K562 (cell line): ENCODE data around the gene NET1. TPM values are rescaled to one million over a fixed set of nuclear protein-coding genes. Genes with fewer than 3 reads are reported as not detected.

Experiments
- BRD4 ChIP-seq: fragments of 200-600 bp; sonication (generic); IDR thresholded peaks from 2 replicates; pipeline ENCODE4 v1.6.1; 2017; ENCODE audit warnings: inconsistent platforms
- C11orf30 ChIP-seq: fragments of 450-650 bp; IDR thresholded peaks from 2 replicates; pipeline ENCODE4 v1.6.1; 2016; ENCODE audit warnings: low read depth, mild to moderate bottlenecking
- CCNT2 ChIP-seq: IDR thresholded peaks from 2 replicates; pipeline ENCODE4 v1.6.1; 2011; ENCODE audit warnings: borderline replicate concordance, low read depth, mild to moderate bottlenecking, moderate library complexity, mixed read lengths, low read length; ENCODE audit not compliant: insufficient read length; ENCODE audit errors: extremely low read depth
- GTF2F1 ChIP-seq: IDR thresholded peaks from 2 replicates; pipeline ENCODE4 v1.6.1; 2011; ENCODE audit warnings: low read depth, low read length, improper control_type of control experiment
- HMG20A ChIP-seq: fragments of 450-650 bp; formaldehyde crosslinking; conservative IDR thresholded peaks from 2 replicates; pipeline ENCODE4 v1.4.0; 2020; ENCODE audit warnings: mild to moderate bottlenecking, mixed read lengths
- MECOM ChIP-seq: fragments of 250-450 bp; sonication (Bioruptor Pico); IDR thresholded peaks from 2 replicates; pipeline ENCODE4 v1.8.0; 2022; ENCODE audit warnings: inconsistent platforms
- MYC ChIP-seq, 2 experiments: fragments of 250-450 bp in 1 of 2; sonication (Bioruptor Pico) in 1 of 2; IDR thresholded peaks; 2 replicates each; pipeline versions ENCODE4 v1.5.1 to v1.6.1; 2012 to 2021; ENCODE audit warnings: low read depth in 2 of 2, borderline replicate concordance in 1 of 2, improper control_type of control experiment in 1 of 2, low read length in 1 of 2, mild to moderate bottlenecking in 1 of 2, moderate library complexity in 1 of 2
- RUNX1 ChIP-seq: sonication (generic); IDR thresholded peaks from 2 replicates; pipeline ENCODE4 v1.6.1; 2016; ENCODE audit warnings: antibody characterized with exemption, low read depth
- SMARCB1 ChIP-seq: IDR thresholded peaks from 2 replicates; pipeline ENCODE4 v1.6.1; 2011; ENCODE audit warnings: improper control_type of control experiment, low read depth; ENCODE audit not compliant: insufficient read length
- SNRNP70 ChIP-seq: fragments of 200-400 bp; formaldehyde crosslinking; optimal IDR thresholded peaks from 2 replicates; pipeline ENCODE3; 2017; ENCODE audit warnings: low read depth, low read length
- TOE1 ChIP-seq, 2 experiments: fragments of 450-650 bp in 1 of 2; sonication (generic) in 1 of 2; formaldehyde crosslinking in 1 of 2; IDR thresholded peaks; 2 replicates each; pipeline versions ENCODE4 v1.7.1 to v1.8.0; 2016 to 2022; ENCODE audit warnings: borderline replicate concordance in 2 of 2, mild to moderate bottlenecking in 2 of 2, antibody characterized with exemption in 1 of 2, inconsistent platforms in 1 of 2, low read depth in 1 of 2, missing genetic modification reagents in 1 of 2, moderate library complexity in 1 of 2
- ZBTB1 ChIP-seq: sonication (generic); formaldehyde crosslinking; IDR thresholded peaks from 2 replicates; pipeline ENCODE4 v1.8.1; 2023; ENCODE audit warnings: missing genetic modification reagents, low read depth, mild to moderate bottlenecking, borderline replicate concordance
- ZNF140 ChIP-seq: fragments of 250-450 bp; sonication (Bioruptor Pico); IDR thresholded peaks from 2 replicates; pipeline ENCODE4 v1.8.0; 2021; ENCODE audit warnings: moderate library complexity, mild to moderate bottlenecking, inconsistent platforms
- ZNF717 ChIP-seq: fragments of 250-450 bp; sonication (Bioruptor Pico); IDR thresholded peaks from 2 replicates; pipeline ENCODE4 v1.5.0; 2021
- polyA plus RNA-seq, 8 experiments: library from polyadenylated mRNA; depleted of rRNA in 4 of 8; stranded (reverse) in 5 of 8; unstranded in 3 of 8; fragments of >200 nt; fragmentation: Nextera tagmentation in 2 of 8; fragmentation: Illumina TruSeq in 1 of 8; extraction: Ambion mirVana in 2 of 8; extraction: Trizol in 1 of 8; gene quantifications; 2 replicates each; pipeline versions ENCODE4 v1.2.1 to v1.2.3, GENCODE V29; 2011 to 2014; ENCODE audit warnings: inconsistent platforms in 1 of 8, missing spikeins in 1 of 8
- total RNA-seq, 7 experiments: library from RNA; depleted of rRNA in 6 of 7; stranded (reverse); fragments of >200 nt in 6 of 7; fragmentation: Illumina TruSeq in 2 of 7; extraction: Trizol in 2 of 7; gene quantifications; 2 replicates each; pipeline versions ENCODE4 v1.2.1 to v1.2.3, GENCODE V29; 2011 to 2021; ENCODE audit warnings: low replicate concordance in 1 of 7
- TF ChIP-seq, protein P1 (sequence below), 2 experiments: fragments of 450-650 bp; IDR thresholded peaks; 2 replicates each; pipeline ENCODE4 v1.6.1; 2018; ENCODE audit warnings: mild to moderate bottlenecking in 2 of 2, low read depth in 1 of 2; ENCODE audit not compliant: partially characterized antibody in 2 of 2
- TF ChIP-seq, protein P2 (sequence below): fragments of 450-650 bp; formaldehyde crosslinking; IDR thresholded peaks from 2 replicates; pipeline ENCODE4 v1.4.0; 2022; ENCODE audit warnings: missing genetic modification characterization
- TF ChIP-seq, protein P3 (sequence below), 2 experiments: IDR thresholded peaks; 2 replicates each; pipeline ENCODE4 v1.6.1; 2011; ENCODE audit warnings: borderline replicate concordance in 1 of 2, control low read depth in 1 of 2, low read depth in 1 of 2, low read length in 1 of 2, mild to moderate bottlenecking in 1 of 2, mixed read lengths in 1 of 2, moderate library complexity in 1 of 2; ENCODE audit not compliant: insufficient read depth in 1 of 2, insufficient read length in 1 of 2, poor library complexity in 1 of 2, severe bottlenecking in 1 of 2; ENCODE audit errors: extremely low read depth in 1 of 2
- TF ChIP-seq, protein P4 (sequence below): IDR thresholded peaks from 2 replicates; pipeline ENCODE4 v1.6.1; 2014; ENCODE audit warnings: antibody characterized with exemption

The NET1 gene
- total and polyA plus RNA-seq, 9 of the 15 experiments (the other 6 are each of a cell fraction or from before 2014, with no cell fraction given) = 47.4 to 258 (median 106) TPM

DNA sequence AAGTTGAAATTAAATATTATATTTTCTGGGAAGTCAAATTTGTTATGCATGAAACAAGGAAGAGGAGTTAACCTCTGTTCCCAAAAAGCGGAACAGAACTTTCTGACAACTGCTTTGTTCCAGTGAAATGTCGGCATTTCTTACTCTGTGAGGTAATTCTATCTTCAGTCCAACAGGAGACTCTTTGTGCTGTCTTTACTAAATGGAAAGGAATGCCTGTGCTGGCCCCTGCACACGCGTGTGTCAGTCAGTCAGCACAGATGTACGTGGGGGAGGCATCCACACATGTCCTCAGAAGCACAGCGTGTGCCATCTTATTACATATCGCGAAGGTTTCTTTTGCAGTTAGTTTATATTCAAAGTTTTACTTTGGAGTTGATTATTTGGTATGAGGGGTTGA, 37.5 kb downstream of the NET1 start (continued):
- TF ChIP-seq C11orf30 (no peak), MYC (IDR thresholded peaks at IDR 0.05; ENCODE audit: low read depth, low read length) (peak; percentile 61; the same call in 1 of the 2 replicates), MYC (CRISPR knock-in tag; IDR thresholded peaks at IDR 0.05; ENCODE audit: borderline replicate concordance, low read depth) (no peak), MECOM (CRISPR knock-in tag) (0 out of 2 replicates have a peak, but pooled peaks have one; percentile 47), SMARCB1 (peak; percentile 22), BRD4 (no peak), GTF2F1 (no peak), CCNT2 (no peak), HMG20A (CRISPR knock-in tag) (no peak), ZNF717 (CRISPR knock-in tag) (no peak), ZBTB1 (no peak), RUNX1 (no peak), ZNF140 (no peak), SNRNP70 (no peak), TOE1 (IDR thresholded peaks at IDR 0.05; ENCODE audit: borderline replicate concordance) (no peak), TOE1 (CRISPR knock-in tag; IDR thresholded peaks at IDR 0.05; ENCODE audit: borderline replicate concordance, low read depth) (no peak)
- TF ChIP-seq, protein P1, sequence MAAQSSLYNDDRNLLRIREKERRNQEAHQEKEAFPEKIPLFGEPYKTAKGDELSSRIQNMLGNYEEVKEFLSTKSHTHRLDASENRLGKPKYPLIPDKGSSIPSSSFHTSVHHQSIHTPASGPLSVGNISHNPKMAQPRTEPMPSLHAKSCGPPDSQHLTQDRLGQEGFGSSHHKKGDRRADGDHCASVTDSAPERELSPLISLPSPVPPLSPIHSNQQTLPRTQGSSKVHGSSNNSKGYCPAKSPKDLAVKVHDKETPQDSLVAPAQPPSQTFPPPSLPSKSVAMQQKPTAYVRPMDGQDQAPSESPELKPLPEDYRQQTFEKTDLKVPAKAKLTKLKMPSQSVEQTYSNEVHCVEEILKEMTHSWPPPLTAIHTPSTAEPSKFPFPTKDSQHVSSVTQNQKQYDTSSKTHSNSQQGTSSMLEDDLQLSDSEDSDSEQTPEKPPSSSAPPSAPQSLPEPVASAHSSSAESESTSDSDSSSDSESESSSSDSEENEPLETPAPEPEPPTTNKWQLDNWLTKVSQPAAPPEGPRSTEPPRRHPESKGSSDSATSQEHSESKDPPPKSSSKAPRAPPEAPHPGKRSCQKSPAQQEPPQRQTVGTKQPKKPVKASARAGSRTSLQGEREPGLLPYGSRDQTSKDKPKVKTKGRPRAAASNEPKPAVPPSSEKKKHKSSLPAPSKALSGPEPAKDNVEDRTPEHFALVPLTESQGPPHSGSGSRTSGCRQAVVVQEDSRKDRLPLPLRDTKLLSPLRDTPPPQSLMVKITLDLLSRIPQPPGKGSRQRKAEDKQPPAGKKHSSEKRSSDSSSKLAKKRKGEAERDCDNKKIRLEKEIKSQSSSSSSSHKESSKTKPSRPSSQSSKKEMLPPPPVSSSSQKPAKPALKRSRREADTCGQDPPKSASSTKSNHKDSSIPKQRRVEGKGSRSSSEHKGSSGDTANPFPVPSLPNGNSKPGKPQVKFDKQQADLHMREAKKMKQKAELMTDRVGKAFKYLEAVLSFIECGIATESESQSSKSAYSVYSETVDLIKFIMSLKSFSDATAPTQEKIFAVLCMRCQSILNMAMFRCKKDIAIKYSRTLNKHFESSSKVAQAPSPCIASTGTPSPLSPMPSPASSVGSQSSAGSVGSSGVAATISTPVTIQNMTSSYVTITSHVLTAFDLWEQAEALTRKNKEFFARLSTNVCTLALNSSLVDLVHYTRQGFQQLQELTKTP (IDR thresholded peaks at IDR 0.05; ENCODE audit: low read depth in 1 of 2, partially characterized antibody in 2 of 2) = peak; percentile 50 to 58
- TF ChIP-seq, protein P2, sequence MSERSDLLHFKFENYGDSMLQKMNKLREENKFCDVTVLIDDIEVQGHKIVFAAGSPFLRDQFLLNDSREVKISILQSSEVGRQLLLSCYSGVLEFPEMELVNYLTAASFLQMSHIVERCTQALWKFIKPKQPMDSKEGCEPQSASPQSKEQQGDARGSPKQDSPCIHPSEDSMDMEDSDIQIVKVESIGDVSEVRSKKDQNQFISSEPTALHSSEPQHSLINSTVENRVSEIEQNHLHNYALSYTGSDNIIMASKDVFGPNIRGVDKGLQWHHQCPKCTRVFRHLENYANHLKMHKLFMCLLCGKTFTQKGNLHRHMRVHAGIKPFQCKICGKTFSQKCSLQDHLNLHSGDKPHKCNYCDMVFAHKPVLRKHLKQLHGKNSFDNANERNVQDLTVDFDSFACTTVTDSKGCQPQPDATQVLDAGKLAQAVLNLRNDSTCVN (CRISPR knock-in tag) = 0 out of 2 replicates have a peak, but pooled peaks have one; percentile 49
- TF ChIP-seq, protein P3, sequence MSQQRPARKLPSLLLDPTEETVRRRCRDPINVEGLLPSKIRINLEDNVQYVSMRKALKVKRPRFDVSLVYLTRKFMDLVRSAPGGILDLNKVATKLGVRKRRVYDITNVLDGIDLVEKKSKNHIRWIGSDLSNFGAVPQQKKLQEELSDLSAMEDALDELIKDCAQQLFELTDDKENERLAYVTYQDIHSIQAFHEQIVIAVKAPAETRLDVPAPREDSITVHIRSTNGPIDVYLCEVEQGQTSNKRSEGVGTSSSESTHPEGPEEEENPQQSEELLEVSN (IDR thresholded peaks at IDR 0.05; ENCODE audit: borderline replicate concordance in 1 of 2, extremely low read depth in 1 of 2, insufficient read depth in 1 of 2, insufficient read length in 1 of 2, low read depth in 1 of 2, low read length in 1 of 2, poor library complexity in 1 of 2, severe bottlenecking in 1 of 2) = no peak
- TF ChIP-seq, protein P4, sequence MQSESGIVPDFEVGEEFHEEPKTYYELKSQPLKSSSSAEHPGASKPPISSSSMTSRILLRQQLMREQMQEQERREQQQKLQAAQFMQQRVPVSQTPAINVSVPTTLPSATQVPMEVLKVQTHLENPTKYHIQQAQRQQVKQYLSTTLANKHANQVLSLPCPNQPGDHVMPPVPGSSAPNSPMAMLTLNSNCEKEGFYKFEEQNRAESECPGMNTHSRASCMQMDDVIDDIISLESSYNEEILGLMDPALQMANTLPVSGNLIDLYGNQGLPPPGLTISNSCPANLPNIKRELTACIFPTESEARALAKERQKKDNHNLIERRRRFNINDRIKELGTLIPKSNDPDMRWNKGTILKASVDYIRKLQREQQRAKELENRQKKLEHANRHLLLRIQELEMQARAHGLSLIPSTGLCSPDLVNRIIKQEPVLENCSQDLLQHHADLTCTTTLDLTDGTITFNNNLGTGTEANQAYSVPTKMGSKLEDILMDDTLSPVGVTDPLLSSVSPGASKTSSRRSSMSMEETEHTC = no peak
